GM18507 (cell line): Measurements from ENCODE around the gene TREML4.
"Not testable (repeated sequence)": the region's sequence is repeated elsewhere in the genome, so short reads cannot be mapped to it uniquely, and the experiment has no call there.

Experiments
- DNase-seq: peaks from one replicate; pipeline ENCODE4 v3.0.0; 2011; ENCODE audit warnings: low read depth; ENCODE audit not compliant: insufficient read length; ENCODE audit errors: extremely low spot score
- FAIRE-seq: peaks from 2 replicates; lab custom pipeline; 2011; peaks lifted over from hg19 to GRCh38; lab: Jason Lieb, UNC

The TREML4 gene

DNA sequence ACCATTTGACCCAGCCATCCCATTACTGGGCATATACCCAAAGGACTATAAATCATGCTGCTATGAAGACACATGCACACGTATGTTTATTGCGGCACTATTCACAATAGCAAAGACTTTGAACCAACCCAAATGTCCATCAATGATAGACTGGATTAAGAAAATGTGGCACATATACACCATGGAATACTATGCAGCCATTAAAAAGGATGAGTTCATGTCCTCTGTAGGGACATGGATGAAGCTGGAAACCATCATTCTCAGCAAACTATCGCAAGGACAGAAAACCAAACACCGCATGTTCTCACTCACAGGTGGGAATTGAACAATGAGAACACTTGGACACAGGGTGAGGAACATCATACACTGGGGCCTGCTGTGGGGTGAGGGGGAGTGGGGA, 18.4 kb downstream of the TREML4 start:
- FAIRE-seq, DNase-seq: not testable (repeated sequence)

DNA sequence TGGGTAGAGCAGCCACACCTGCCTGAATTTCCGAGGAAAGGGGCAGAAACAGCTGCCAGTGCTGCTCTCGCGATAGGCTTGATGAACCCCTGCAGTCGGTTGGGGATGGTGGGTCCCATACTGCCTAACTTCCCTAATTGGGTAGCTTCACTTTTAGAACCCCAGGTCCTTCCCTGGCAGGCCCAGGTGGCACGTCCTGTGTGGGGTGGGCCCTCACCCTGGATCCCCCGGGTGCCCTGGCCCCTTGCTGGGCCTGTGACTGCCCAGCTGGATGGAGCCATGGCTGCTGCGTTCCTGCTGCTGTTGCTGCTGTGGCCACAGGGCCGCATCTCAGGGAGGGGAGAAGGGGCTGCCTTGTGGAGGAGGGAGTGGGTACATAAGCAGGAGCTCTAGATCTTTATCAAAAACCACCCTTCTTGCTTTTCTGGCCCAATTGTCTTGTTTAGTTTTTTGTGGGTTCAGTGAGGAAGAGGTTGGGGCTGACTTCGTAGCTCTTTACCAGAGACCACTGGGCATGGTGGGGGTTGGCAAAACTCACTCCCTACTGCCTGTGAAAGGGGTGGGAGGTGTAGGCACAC, 19.2 kb downstream of the TREML4 start:
- FAIRE-seq (no peak), DNase-seq (no peak)

DNA sequence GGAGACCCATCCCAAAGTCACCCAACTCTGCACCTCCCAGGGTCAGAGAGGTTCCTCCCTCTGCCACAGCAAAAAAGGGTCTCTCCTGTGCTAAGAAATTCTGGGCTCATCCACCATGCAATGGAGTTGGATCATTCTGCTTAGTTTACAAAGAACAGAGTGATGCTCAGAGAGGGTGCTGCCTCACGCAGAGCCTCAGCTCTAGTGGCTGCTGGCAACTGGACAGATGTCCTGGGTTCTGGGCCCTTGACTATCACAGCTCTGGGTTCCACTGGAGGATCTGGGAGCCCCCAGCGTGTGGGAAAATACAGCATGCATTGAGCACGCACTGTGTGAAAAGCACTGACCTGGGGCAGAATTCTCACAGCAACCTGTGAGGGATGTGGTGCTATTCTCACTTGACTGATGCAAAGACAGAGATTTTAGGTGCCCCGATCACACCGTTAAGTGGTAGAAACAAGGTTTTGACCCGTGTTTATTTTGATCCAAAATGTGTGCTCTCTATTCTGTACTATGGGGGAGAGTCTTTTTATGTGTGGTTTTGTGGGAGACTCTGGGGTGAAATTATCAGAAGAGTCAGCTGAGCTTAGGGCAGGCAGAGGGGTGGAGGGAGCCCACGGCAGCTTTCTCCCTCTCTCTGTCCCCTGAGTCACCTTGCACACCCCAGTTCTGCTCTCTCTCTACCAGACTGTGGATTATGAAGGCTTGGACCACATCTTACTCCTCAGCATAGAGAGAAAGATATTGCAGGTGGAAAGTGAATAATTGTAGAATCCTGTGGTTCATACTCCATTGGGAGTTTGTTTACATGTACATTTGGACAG, 19.9 kb downstream of the TREML4 start:
- DNase-seq (no peak), FAIRE-seq (peak; percentile 76)

DNA sequence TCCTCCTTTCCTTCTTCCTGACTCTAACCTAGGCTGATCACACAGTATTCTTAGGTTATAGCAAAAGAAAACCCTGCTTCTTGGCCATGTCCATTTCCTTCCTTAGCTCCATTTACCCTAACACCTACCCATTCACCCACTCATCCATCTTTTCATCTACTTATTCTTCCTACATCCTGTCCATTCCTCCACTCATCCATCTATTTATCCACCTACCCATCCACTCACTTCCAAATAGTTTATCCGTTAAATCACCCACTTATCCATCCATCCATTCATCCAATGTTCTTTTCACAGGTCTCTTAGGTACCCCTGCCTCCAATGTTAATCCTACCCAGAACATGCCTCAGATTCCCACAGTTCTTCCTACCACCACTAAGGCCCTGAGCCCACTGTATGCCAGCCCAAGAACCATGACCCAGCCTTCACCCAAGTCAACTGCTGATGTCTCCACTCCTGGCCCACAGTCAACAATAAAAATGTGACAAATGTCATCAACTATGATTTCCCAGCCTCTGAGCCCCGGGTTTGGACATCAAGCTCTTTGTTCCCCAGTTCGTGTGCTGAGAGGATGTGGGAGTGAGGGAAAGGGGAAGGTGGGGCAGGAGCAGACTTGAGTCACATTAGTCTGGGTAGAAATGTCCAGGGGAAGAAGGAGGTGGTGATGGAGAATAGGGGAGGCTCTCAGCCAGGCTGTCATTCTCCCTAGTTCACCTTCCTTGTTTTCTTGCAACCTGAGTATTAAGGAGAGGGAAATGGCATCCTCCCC, 24.4 kb downstream of the TREML4 start:
- no peak for DNase-seq

DNA sequence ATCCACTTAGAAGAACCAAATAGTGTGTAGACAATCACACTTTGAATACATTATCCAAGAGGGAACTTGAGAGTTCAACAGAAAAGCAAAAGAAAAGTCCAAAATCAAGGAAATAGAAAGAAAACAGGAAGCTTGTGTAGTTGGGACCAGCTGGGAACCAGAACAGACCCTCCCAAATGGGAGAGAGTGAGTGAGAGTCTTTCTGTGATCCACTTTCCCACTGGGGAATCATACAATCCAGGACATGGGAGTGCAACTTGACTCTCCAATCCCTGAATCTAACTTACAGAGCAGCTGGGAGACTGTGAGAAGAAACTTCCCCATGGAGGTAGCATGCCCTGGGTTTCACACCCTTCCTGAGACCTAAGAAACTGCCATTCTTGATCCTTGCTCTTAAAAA, 27.0 kb downstream of the TREML4 start:
- DNase-seq (no peak), FAIRE-seq (no peak)

More for the DNA sequence above, 24.4 kb downstream of the TREML4 start:
- FAIRE-seq: no peak

DNA sequence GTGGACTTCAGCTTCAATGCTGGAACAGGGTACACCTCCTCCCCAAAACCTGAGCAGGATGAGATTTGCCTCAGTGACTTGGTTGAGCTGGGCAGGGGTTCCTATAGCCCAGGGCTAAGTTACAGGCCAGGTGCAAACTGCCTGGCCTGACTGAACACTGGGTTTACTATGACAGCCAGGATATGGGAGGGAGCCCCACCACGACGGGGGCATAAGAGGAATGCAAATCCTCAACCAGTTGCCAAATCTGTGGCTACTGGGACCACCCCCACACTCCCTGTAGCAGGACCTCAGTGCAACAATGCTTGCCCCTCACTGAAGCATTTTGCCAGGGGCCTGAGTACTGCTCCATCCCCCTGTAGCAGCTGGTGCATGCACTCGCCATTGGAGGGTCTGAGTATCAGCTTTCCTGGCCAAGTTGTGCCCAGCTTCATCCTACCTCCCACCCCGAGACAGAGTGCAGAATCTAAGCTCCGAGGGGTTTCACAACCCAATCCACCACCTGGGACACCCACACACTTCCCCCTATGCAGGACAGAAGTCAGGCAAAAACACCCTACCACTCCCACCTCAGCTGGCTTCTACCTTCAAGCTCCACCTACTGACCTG, 27.6 kb downstream of the TREML4 start:
- DNase-seq: no peak
- FAIRE-seq: no peak

DNA sequence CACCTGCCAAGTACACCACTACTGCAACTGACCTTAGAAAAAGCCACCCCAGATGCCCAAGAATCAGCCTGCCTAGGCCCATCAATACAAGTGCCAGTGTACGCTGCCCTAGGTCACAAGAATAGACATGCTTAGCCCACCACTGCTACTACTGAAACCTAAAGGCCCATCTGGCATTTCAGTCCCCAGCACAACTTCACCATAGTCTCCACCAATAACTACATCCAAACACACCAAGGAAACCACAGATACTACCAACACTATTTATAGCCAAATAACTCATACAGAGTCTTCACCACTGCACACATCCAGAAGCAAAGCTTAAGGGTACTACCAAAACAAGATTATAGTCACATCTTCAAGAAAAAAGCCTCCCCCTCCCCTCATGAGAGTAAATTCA, 28.2 kb downstream of the TREML4 start:
- FAIRE-seq (peak; percentile 74), DNase-seq (no peak)

DNA sequence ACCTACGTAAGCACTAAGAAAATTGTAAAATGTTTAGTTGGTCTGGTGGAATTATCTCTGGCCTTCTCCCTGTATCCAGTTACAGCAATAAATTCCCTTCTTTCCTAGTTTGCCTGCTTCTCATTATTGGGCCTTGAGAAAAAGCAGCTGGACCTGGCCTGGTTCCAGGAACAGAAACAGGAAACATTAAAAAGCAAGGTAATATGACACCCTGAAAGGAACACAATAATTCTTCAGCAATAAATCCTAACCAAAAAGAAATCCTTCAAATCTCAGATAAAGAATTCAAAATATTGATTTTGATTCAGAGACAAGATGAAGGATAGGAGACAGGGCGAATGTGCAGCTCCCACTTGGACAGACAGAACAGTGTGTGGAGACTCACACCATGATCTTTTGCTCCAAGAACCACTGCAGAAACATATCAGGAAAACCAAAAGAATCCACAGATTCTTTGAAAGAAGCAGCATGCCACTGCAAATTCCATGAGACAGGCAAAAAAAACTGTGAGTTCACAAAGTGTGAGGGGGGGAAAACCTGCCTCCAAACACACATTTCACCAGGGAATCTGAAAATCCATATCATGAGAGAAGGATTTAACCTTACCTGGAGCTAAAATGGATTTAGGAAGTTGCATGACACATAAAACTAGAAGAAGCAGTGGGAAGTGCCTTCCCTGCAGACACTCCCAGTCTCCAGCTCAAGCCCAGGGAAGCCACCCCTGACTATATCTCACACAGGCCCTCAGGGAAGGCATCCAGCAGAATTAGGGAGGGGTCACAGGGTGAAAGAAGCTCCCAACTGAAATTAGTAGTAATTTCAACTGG, 29.4 kb downstream of the TREML4 start:
- DNase-seq: no peak
- no peak for FAIRE-seq

DNA sequence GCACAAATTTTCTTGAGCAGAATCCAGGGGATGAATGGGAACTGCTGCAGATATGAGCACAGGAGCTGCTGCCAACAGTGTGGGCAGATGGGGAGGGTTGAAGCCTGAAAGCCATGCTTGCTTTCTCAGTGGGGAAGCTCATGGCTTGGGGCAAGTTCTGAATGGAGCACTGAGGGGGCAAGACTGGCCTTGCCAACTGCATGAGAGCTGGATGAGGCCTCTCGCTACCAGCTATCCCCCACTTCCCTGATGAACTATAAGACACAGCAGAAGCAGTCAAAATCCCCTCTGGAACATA, 30.0 kb downstream of the TREML4 start:
- FAIRE-seq: no peak
- DNase-seq: no peak

DNA sequence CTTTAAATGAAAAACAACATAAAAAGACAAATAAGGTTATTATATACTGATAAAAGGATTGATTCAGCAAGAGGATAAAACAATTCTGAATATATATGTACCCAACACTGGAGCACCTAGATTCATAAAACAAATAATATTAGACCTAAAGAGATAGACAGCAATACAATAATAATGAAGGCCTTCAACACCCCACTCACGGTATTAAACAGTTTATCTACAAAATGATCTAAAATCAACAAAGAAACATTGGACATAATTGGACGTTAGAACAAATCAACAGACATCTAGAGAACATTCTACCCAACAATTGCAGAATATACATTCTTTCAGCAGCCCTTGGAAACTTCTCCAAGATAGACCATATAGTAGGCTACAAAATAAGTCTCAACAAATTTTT, 34.3 kb downstream of the TREML4 start:
- FAIRE-seq (no peak), DNase-seq (no peak)

DNA sequence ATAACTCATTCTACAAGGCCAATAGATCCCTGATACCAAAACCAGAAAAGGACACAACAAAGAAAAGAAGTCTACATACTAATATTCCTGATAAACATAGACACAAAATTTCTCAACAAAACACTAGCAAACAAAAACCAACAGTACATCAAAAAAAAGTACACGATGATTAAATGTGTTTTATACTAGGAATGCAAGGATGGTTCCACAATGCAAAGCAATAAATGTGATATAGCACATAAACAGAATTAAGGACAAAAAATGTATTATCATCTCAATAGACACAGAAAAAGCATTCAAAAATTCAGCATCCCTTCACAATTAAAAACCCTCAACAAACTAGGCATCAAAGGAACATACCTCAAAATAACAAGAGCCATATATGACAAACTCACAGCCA, 35.1 kb downstream of the TREML4 start:
- DNase-seq (no peak), FAIRE-seq (peak; percentile 29)

DNA sequence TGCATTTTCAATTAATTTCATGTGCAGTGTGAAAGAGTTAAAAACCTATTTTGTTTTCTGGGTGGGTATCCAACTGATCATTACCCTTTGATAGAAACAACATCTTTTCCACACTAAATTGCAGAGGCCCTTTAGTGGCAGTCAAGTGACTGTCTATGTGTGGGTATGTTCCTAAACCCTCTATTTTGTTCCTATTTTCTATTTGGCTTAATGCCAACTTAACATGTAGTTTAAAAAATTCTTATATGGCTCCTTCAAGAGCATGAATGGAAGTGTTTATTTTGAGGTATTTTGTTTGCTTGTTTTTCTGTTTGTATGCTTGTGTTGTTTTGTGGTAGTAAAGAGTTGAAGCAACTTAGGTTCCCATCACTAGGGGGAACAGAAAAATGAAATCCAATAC, 38.4 kb downstream of the TREML4 start:
- DNase-seq: no peak

DNA sequence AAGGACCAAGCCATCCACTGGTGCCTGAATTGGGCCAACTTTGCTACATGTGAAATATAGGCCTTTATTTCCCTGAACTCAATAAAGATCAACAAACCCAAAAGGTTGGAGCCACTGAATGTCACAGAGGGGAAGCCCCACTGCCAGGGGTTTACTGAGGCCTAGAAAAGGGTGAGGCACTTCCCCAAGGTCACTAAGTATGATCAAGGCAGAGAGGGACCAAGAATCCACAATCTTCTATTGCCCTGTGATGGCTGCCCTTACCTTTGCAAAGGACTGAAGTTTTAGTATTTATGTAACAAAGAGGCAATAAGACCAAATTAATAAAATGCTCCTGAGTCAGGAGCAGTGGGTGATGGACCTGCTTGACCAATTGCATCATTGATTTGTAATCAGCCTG, 40.3 kb downstream of the TREML4 start:
- FAIRE-seq: no peak
- DNase-seq: no peak

More for the DNA sequence above, 38.4 kb downstream of the TREML4 start:
- FAIRE-seq: no peak

DNA sequence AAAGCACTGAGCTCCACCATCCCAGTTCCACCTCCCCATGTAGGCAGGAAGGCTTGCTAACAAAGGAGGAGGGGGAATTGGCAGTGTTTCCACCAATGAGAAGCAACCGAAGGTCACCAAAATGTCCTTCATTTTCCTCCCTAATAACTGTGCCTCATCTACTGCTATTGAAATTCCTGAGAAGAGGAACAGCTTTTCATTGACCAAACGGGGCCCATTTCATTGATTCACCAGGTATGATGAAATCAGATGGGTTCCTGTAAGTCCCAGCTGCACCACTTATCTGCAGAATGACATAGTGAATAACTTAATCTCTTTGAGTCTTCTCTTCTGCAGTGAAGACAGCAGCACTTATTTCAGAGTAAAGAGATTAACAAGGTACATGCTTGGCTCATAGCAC, 41.0 kb downstream of the TREML4 start:
- no peak for FAIRE-seq

DNA sequence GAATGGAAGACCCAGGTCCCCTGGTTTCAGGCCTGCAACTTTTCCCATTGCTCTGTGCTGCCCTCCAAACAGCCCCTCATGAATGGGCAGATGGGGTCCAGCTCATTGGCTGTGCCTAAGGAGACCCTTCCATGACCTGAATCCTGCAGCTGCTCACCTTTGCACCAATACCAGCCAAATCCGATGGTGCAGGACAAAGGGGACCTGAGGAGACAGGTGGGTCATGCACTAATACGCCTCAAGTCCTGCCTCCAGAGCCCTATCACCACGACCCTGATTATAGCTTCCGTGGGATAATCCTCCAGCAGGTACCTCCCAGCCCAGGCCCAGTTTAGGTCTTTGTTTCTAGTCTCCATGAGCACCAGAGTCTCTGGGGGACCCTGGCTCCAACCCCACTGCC, 41.6 kb downstream of the TREML4 start:
- FAIRE-seq (no peak), DNase-seq (no peak)

More for the DNA sequence above, 41.0 kb downstream of the TREML4 start:
- no peak for DNase-seq

DNA sequence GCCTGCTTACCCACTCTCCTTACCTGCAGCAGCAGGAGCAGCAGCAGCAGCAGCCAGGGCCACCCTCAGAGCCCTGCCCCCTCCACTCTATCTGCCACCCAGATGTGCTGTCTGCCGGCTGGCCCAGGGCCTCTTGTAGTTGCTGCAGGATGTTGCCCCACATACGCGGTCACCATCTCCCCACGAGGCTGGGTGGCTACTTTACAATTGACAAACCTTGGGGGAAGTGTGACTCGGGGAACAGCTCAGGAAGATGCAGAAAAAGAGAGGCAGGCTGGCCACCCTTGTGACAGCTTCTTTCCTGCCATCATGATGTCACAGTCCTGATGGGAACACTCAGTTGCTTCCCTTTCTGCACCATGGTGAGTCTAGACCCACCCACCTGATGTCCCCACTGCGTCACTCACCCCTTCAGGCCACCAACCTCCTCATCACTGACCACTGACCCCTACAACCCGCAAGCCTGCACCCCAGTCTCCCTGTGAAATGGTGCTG, 43.8 kb downstream of the TREML4 start:
- DNase-seq (no peak), FAIRE-seq (no peak)

DNA sequence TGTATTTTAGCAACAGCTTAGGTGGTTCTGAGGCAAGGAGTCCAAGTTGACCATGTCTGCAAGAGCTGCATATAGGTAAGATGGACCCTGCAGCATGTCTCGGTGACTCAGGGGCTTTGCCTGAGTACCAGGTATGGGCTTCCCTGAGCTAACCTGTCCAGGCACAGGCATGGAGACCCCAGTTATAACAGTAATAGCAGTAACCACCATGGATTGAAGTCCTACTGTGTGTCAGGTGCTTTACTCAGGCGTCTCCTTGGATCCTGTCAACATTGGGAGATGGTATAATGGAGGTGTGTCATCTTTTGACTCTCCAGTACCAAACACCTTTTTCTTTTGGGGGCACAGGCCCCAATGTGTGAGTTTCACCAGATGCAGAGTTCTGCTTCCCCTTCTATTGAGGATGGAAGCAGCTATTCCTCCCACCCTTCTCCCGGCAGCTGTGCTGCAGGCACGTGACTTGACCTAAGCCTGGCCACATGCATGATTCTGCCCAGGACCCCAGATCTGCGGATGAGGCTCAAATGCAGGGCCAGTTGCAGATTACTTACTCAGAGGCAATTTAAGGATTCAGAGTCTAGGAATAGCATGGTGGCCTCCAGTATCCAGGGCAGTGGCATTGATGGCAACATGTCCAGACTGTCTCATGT, 44.6 kb downstream of the TREML4 start:
- FAIRE-seq (no peak), DNase-seq (no peak)

DNA sequence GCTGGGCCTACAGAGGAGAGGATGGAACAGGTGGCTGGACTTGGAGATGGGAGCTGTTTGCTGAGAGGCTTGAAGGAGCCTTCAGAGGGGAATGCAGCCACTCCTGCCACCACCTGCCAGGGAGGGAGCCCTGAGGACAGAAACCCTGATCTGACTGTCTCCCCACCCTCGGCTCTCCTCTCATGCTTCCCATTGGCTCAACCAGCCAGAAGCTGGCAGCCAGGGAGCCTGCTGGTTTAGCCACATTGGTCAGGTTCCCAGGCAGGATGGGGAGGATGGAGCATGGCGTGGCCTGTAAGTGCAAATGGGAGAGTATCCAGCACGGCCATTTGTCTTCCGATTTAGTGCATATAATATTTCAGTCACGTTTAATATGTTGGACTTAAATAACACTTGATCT, 45.6 kb downstream of the TREML4 start:
- no peak for DNase-seq
- no peak for FAIRE-seq

DNA sequence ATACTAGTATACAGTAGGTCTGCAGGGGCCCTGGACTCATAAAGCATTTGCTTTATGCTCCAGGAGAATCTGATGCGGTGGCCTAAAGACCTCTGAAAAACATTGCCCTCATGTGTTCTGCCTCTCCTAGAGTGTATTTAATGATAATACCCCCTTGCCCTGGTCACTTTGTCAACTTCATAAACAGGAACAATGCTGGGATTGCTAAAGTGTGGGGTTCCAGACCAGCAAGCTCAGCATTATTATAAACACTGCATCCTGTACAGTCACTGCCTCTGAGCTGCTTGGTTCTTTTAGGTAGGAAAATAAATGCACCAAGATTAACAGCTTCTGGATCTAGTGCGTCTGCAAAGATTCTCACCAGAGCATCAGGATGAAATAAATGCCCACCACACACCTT, 46.1 kb downstream of the TREML4 start:
- FAIRE-seq (no peak), DNase-seq (no peak)
